Liver (tissue), 9 donors: ENCODE results near the gene CYB5D1. TPM values are rescaled to one million over a fixed set of nuclear protein-coding genes. Genes with fewer than 3 reads are reported as not detected.

ENCODE experiments used
- DNase-seq: peaks from one replicate; pipeline ENCODE4 v3.0.0-alpha.2; 2017; ENCODE audit warnings: low spot score
- H3K27ac ChIP-seq, 2 donors: one replicate each; pipeline ENCODE4 v1.7.0; 2013; ENCODE audit warnings: inconsistent platforms in 2 of 2, low read length in 2 of 2, control low read depth in 1 of 2, low read depth in 1 of 2, mild to moderate bottlenecking in 1 of 2
- H3K27me3 ChIP-seq, 4 donors: one replicate each; pipeline versions ENCODE4 v1.6.1 to v1.7.0; 2013; ENCODE audit warnings: low read length in 3 of 4, inconsistent platforms in 1 of 4, mild to moderate bottlenecking in 1 of 4, moderate library complexity in 1 of 4; ENCODE audit not compliant: control insufficient read depth in 4 of 4, insufficient read depth in 4 of 4
- H3K36me3 ChIP-seq, 4 donors: one replicate each; pipeline versions ENCODE4 v1.6.1 to v1.7.0; 2013; ENCODE audit warnings: low read length in 3 of 4, mild to moderate bottlenecking in 3 of 4, low read depth in 1 of 4, moderate library complexity in 1 of 4; ENCODE audit not compliant: control insufficient read depth in 4 of 4, insufficient read depth in 3 of 4
- H3K4me1 ChIP-seq, 4 donors: one replicate each; pipeline versions ENCODE4 v1.6.1 to v1.7.0; 2013; ENCODE audit warnings: low read length in 3 of 4, mild to moderate bottlenecking in 3 of 4, moderate library complexity in 1 of 4; ENCODE audit not compliant: control insufficient read depth in 4 of 4, insufficient read depth in 4 of 4
- H3K4me3 ChIP-seq, 3 donors: one replicate each; pipeline versions ENCODE4 v1.6.1 to v1.7.0; 2013; ENCODE audit warnings: low read length in 3 of 3, control low read depth in 1 of 3, low read depth in 1 of 3, mild to moderate bottlenecking in 1 of 3
- H3K9ac ChIP-seq, 2 donors: one replicate each; pipeline ENCODE4 v1.7.0; 2013; ENCODE audit warnings: low read length in 2 of 2, mild to moderate bottlenecking in 2 of 2, moderate library complexity in 2 of 2, control low read depth in 1 of 2, low read depth in 1 of 2
- H3K9me3 ChIP-seq, 4 donors: one replicate each; pipeline versions ENCODE4 v1.6.1 to v1.7.0; 2013; ENCODE audit warnings: low read length in 3 of 4; ENCODE audit not compliant: control insufficient read depth in 4 of 4
- EGR1 ChIP-seq, 2 donors: IDR thresholded peaks; 2 replicates each; pipeline ENCODE4 v1.6.1; 2016 to 2018; ENCODE audit warnings: antibody characterized with exemption in 2 of 2, low read depth in 2 of 2
- FOXA1 ChIP-seq: IDR thresholded peaks from 2 replicates; pipeline ENCODE4 v1.6.1; 2016; ENCODE audit warnings: antibody characterized with exemption
- FOXA2 ChIP-seq: IDR thresholded peaks from 2 replicates; pipeline ENCODE4 v1.6.1; 2016; ENCODE audit warnings: antibody characterized with exemption
- GABPA ChIP-seq, 2 donors: IDR thresholded peaks in 1 of 2; conservative IDR thresholded peaks in 1 of 2; 2 replicates each; pipeline ENCODE4 v1.6.1; 2016; ENCODE audit warnings: antibody characterized with exemption in 2 of 2, mild to moderate bottlenecking in 1 of 2, moderate library complexity in 1 of 2
- HNF4A ChIP-seq, 2 donors: conservative IDR thresholded peaks; 2 replicates each; pipeline ENCODE4 v1.6.1; 2016; ENCODE audit warnings: antibody characterized with exemption in 2 of 2, mild to moderate bottlenecking in 2 of 2
- HNF4G ChIP-seq: IDR thresholded peaks from 2 replicates; pipeline ENCODE4 v1.6.1; 2016; ENCODE audit warnings: antibody characterized with exemption
- NR2F2 ChIP-seq: IDR thresholded peaks from 2 replicates; pipeline ENCODE4 v1.6.1; 2016; ENCODE audit warnings: antibody characterized with exemption
- RAD21 ChIP-seq, 2 donors: IDR thresholded peaks; 2 replicates each; pipeline ENCODE4 v1.6.1; 2016; ENCODE audit warnings: antibody characterized with exemption in 2 of 2, mild to moderate bottlenecking in 2 of 2
- RXRA ChIP-seq, 2 donors: IDR thresholded peaks; 2 replicates each; pipeline ENCODE4 v1.6.1; 2017 to 2018; ENCODE audit warnings: antibody characterized with exemption in 2 of 2, mild to moderate bottlenecking in 1 of 2
- SP1 ChIP-seq: IDR thresholded peaks from 2 replicates; pipeline ENCODE4 v1.6.1; 2018; ENCODE audit warnings: antibody characterized with exemption, mild to moderate bottlenecking
- TAF1 ChIP-seq: conservative IDR thresholded peaks from 2 replicates; pipeline ENCODE4 v1.6.1; 2016; ENCODE audit warnings: antibody characterized with exemption, mild to moderate bottlenecking
- YY1 ChIP-seq: IDR thresholded peaks from 2 replicates; pipeline ENCODE4 v1.6.1; 2016; ENCODE audit warnings: antibody characterized with exemption, mild to moderate bottlenecking
- WGBS: extraction: QIAGEN DNeasy Blood & Tissue Kit; methylation state at CpG from one replicate; pipeline ENCODE4 v1.1.7; 2013; 5-methylcytosine and 5-hydroxymethylcytosine counted together
- polyA plus RNA-seq, 2 donors: library from polyadenylated mRNA; stranded (reverse) in 1 of 2; unstranded in 1 of 2; fragments of 200-250 nt in 1 of 2; fragments of >200 nt in 1 of 2; fragmentation: Nextera tagmentation in 1 of 2; extraction: Ambion mirVana in 1 of 2; gene quantifications; one replicate each; pipeline versions ENCODE4 v1.2.1 to v1.2.3, GENCODE V29; 2013 to 2015
- total RNA-seq, 2 donors: library from RNA; depleted of rRNA; stranded (reverse); fragments of >200 nt; gene quantifications; one replicate each; pipeline ENCODE4 v1.2.3, GENCODE V29; 2014
- TF ChIP-seq, protein P1 (sequence below): IDR thresholded peaks from 2 replicates; pipeline ENCODE4 v1.6.1; 2016; ENCODE audit warnings: antibody characterized with exemption
- TF ChIP-seq, protein P2 (sequence below): fragments of 150-350 bp; IDR thresholded peaks from 2 replicates; pipeline ENCODE4 v1.5.1; 2017; ENCODE audit warnings: improper control_type of control experiment, low read depth, low read length; ENCODE audit not compliant: missing input control
- TF ChIP-seq, protein P3 (sequence below): IDR thresholded peaks from 2 replicates; pipeline ENCODE4 v1.6.1; 2016; ENCODE audit warnings: antibody characterized with exemption
- TF ChIP-seq, protein P4 (sequence below): IDR thresholded peaks from 2 replicates; pipeline ENCODE4 v1.6.1; 2016; ENCODE audit warnings: antibody characterized with exemption, mild to moderate bottlenecking
- TF ChIP-seq, protein P5 (sequence below): IDR thresholded peaks from 2 replicates; pipeline ENCODE4 v1.6.1; 2016; ENCODE audit warnings: antibody characterized with exemption
- donor health status: healthy.
- donor health status: healthy.
- donor health status: healthy.
- donor health status: healthy.
- donor health status: healthy.

The CYB5D1 gene
- total and polyA plus RNA-seq, 4 donors = 2.5 to 12.0 (median 6.6) TPM

DNA sequence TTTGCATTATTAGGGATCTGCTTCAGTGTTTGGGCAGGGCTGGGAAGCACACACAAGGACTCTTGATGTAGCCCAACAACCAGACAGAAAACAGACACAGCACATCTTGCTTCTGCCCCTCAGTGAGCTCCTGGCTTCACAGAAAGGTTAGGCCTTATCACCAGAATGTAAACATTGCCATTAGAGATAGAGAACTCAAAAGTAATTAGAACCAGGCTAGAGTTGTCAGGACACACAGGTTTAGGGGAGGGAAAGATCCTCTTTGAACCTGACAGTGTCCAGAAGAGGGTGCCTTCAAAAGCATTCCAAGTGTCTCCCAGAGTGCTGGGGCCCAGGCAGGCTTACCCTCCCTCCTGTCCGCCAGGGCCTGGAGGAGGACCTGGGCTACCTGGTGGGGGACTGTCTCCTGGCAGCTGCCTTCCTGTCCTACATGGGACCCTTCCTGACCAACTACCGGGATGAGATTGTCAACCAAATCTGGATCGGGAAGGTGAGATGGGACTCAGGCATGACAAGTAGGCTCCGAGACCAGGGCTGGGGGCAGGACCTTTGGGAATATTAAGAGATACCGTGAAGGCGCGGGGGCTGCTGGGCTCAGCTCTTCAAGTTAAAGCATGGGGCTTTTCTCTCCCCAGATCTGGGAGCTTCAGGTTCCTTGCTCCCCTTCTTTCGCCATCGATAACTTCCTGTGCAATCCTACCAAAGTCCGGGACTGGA, 40.7 kb upstream of the CYB5D1 start:
- Histone ChIP-seq H3K4me1 (no peaks in the 10 kb centered on the region), H3K4me3 (no peak overlapping the region), H3K27ac (no peak overlapping the region), H3K36me3 (no peaks in the 10 kb centered on the region), H3K9me3 (no peaks in the 10 kb centered on the region), H3K9ac (no peak overlapping the region), H3K27me3 (no peaks in the 10 kb centered on the region)
- TF ChIP-seq FOXA1 = no peak
- no peak for TF ChIP-seq GABPA (IDR thresholded peaks at IDR 0.05 in 1 of 2, conservative IDR thresholded peaks at IDR 0.05 in 1 of 2)
- TF ChIP-seq, protein P1, sequence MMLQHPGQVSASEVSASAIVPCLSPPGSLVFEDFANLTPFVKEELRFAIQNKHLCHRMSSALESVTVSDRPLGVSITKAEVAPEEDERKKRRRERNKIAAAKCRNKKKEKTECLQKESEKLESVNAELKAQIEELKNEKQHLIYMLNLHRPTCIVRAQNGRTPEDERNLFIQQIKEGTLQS = no peak
- TF ChIP-seq SP1 = no peak
- TF ChIP-seq EGR1 (IDR thresholded peaks at IDR 0.05; ENCODE audit: low read depth in 2 of 2) = no peak
- TF ChIP-seq RXRA (IDR thresholded peaks at IDR 0.05) = no peak
- TF ChIP-seq, protein P2, sequence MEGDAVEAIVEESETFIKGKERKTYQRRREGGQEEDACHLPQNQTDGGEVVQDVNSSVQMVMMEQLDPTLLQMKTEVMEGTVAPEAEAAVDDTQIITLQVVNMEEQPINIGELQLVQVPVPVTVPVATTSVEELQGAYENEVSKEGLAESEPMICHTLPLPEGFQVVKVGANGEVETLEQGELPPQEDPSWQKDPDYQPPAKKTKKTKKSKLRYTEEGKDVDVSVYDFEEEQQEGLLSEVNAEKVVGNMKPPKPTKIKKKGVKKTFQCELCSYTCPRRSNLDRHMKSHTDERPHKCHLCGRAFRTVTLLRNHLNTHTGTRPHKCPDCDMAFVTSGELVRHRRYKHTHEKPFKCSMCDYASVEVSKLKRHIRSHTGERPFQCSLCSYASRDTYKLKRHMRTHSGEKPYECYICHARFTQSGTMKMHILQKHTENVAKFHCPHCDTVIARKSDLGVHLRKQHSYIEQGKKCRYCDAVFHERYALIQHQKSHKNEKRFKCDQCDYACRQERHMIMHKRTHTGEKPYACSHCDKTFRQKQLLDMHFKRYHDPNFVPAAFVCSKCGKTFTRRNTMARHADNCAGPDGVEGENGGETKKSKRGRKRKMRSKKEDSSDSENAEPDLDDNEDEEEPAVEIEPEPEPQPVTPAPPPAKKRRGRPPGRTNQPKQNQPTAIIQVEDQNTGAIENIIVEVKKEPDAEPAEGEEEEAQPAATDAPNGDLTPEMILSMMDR = no peak
- TF ChIP-seq, protein P3, sequence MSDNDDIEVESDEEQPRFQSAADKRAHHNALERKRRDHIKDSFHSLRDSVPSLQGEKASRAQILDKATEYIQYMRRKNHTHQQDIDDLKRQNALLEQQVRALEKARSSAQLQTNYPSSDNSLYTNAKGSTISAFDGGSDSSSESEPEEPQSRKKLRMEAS = no peak
- no peak for TF ChIP-seq YY1
- no peak for TF ChIP-seq NR2F2
- TF ChIP-seq RAD21 (IDR thresholded peaks at IDR 0.05) = no peak
- no peak for TF ChIP-seq TAF1
- TF ChIP-seq HNF4A (conservative IDR thresholded peaks at IDR 0.05) = no peak
- TF ChIP-seq FOXA2 = no peak
- TF ChIP-seq, protein P4, sequence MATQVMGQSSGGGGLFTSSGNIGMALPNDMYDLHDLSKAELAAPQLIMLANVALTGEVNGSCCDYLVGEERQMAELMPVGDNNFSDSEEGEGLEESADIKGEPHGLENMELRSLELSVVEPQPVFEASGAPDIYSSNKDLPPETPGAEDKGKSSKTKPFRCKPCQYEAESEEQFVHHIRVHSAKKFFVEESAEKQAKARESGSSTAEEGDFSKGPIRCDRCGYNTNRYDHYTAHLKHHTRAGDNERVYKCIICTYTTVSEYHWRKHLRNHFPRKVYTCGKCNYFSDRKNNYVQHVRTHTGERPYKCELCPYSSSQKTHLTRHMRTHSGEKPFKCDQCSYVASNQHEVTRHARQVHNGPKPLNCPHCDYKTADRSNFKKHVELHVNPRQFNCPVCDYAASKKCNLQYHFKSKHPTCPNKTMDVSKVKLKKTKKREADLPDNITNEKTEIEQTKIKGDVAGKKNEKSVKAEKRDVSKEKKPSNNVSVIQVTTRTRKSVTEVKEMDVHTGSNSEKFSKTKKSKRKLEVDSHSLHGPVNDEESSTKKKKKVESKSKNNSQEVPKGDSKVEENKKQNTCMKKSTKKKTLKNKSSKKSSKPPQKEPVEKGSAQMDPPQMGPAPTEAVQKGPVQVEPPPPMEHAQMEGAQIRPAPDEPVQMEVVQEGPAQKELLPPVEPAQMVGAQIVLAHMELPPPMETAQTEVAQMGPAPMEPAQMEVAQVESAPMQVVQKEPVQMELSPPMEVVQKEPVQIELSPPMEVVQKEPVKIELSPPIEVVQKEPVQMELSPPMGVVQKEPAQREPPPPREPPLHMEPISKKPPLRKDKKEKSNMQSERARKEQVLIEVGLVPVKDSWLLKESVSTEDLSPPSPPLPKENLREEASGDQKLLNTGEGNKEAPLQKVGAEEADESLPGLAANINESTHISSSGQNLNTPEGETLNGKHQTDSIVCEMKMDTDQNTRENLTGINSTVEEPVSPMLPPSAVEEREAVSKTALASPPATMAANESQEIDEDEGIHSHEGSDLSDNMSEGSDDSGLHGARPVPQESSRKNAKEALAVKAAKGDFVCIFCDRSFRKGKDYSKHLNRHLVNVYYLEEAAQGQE = no peak
- TF ChIP-seq HNF4G = no peak
- TF ChIP-seq, protein P5, sequence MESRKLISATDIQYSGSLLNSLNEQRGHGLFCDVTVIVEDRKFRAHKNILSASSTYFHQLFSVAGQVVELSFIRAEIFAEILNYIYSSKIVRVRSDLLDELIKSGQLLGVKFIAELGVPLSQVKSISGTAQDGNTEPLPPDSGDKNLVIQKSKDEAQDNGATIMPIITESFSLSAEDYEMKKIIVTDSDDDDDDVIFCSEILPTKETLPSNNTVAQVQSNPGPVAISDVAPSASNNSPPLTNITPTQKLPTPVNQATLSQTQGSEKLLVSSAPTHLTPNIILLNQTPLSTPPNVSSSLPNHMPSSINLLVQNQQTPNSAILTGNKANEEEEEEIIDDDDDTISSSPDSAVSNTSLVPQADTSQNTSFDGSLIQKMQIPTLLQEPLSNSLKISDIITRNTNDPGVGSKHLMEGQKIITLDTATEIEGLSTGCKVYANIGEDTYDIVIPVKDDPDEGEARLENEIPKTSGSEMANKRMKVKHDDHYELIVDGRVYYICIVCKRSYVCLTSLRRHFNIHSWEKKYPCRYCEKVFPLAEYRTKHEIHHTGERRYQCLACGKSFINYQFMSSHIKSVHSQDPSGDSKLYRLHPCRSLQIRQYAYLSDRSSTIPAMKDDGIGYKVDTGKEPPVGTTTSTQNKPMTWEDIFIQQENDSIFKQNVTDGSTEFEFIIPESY = no peak
- DNase-seq = no peak
- 71% methylated on average over 10 of the region's 10 CpGs for WGBS
